Endothelial cell (in vitro differentiated cells): ENCODE data around the gene CAPZB. TPM values are rescaled to one million over a fixed set of nuclear protein-coding genes. Genes with fewer than 3 reads are reported as not detected.

Experiments
- DNase-seq: peaks from one replicate; pipeline ENCODE4 v3.0.0; 2021; ENCODE audit warnings: low spot score
- H3K27ac Mint-ChIP-seq: one replicate; pipeline ENCODE4 v1.8.0; 2021; ENCODE audit warnings: mixed read lengths, inconsistent platforms; ENCODE audit not compliant: unreplicated experiment
- H3K27me3 Mint-ChIP-seq: one replicate; pipeline ENCODE4 v1.8.0; 2021; ENCODE audit warnings: mild to moderate bottlenecking, moderate library complexity, mixed read lengths, inconsistent platforms; ENCODE audit not compliant: unreplicated experiment
- H3K36me3 Mint-ChIP-seq: one replicate; pipeline ENCODE4 v1.8.0; 2021; ENCODE audit warnings: mild to moderate bottlenecking, low read depth, mixed read lengths, inconsistent platforms; ENCODE audit not compliant: unreplicated experiment
- H3K4me1 Mint-ChIP-seq: one replicate; pipeline ENCODE4 v1.8.0; 2021; ENCODE audit warnings: mild to moderate bottlenecking, mixed read lengths, inconsistent platforms; ENCODE audit not compliant: unreplicated experiment
- H3K4me3 Mint-ChIP-seq: one replicate; pipeline ENCODE4 v1.8.0; 2021; ENCODE audit warnings: mild to moderate bottlenecking, mixed read lengths, inconsistent platforms; ENCODE audit not compliant: unreplicated experiment
- H3K9me3 Mint-ChIP-seq: one replicate; pipeline ENCODE4 v1.8.0; 2021; ENCODE audit warnings: mixed read lengths, inconsistent platforms; ENCODE audit not compliant: unreplicated experiment
- CTCF ChIP-seq: fragments of 200-600 bp; sonication (generic); IDR thresholded peaks from one replicate; pipeline ENCODE4 v1.5.0; 2021; ENCODE audit warnings: antibody characterized with exemption; ENCODE audit not compliant: unreplicated experiment
- total RNA-seq: library from RNA; stranded (reverse); fragmentation: NEBNext Ultra II Directional; extraction: Animal tissue kit (Norgen Biotek cat#: 25700); gene quantifications from one replicate; pipeline ENCODE4 v1.2.1, GENCODE V29; 2021; ENCODE audit not compliant: unreplicated experiment

The CAPZB gene
- total RNA-seq, 1 donor from 2014 or later, result 414 TPM

GRCh38 chr1:19354531-19354981 is 130.8 kb downstream of the CAPZB start:
- TF ChIP-seq CTCF, result no peak
- no peaks in the 10 kb centered on the region for H3K9me3 Mint-ChIP-seq
- H3K4me3 Mint-ChIP-seq, result no peak overlapping the region
- no peak for DNase-seq
- peaks cover 33% of the 10 kb centered on the region for H3K36me3 Mint-ChIP-seq
- peaks cover 9% of the 10 kb centered on the region for H3K27me3 Mint-ChIP-seq
- no peaks in the 10 kb centered on the region for H3K4me1 Mint-ChIP-seq
- no peak overlapping the region for H3K27ac Mint-ChIP-seq

- Mint-ChIP-seq H3K36me3 (peaks cover 33% of the 10 kb centered on the region), H3K4me3 (no peak overlapping the region), H3K27me3 (peaks cover 11% of the 10 kb centered on the region), H3K4me1 (no peaks in the 10 kb centered on the region), H3K27ac (no peak overlapping the region), H3K9me3 (no peaks in the 10 kb centered on the region)
- DNase-seq, result no peak
- TF ChIP-seq CTCF, result no peak
Measured at GRCh38 chr1:19353596-19353995, 131.7 kb downstream of the CAPZB start.

GRCh38 chr1:19352839-19353238 is 132.5 kb downstream of the CAPZB start:
- DNase-seq, result no peak
- H3K27ac Mint-ChIP-seq, result no peak overlapping the region
- H3K36me3 Mint-ChIP-seq, result peaks cover 33% of the 10 kb centered on the region

GRCh38 chr1:19351873-19352272 is 133.5 kb downstream of the CAPZB start:
- Mint-ChIP-seq H3K27me3 (peaks cover 6% of the 10 kb centered on the region), H3K4me3 (no peak overlapping the region), H3K4me1 (no peaks in the 10 kb centered on the region), H3K27ac (no peak overlapping the region), H3K9me3 (no peaks in the 10 kb centered on the region), H3K36me3 (peaks cover 32% of the 10 kb centered on the region)
- TF ChIP-seq CTCF, result no peak
- DNase-seq, result no peak

More at GRCh38 chr1:19352839-19353238, 132.5 kb downstream of the CAPZB start:
- Mint-ChIP-seq H3K4me1 (no peaks in the 10 kb centered on the region), H3K4me3 (peak overlapping the region; percentile 62), H3K9me3 (no peaks in the 10 kb centered on the region), H3K27me3 (peaks cover 7% of the 10 kb centered on the region)
- TF ChIP-seq CTCF, result no peak

- H3K4me1 Mint-ChIP-seq, result no peaks in the 10 kb centered on the region
- no peak for TF ChIP-seq CTCF
- no peak overlapping the region for H3K27ac Mint-ChIP-seq
- H3K9me3 Mint-ChIP-seq, result no peaks in the 10 kb centered on the region
- DNase-seq, result no peak
- no peak overlapping the region for H3K4me3 Mint-ChIP-seq
- peaks cover 36% of the 10 kb centered on the region for H3K36me3 Mint-ChIP-seq
- peaks cover 6% of the 10 kb centered on the region for H3K27me3 Mint-ChIP-seq
Measured at GRCh38 chr1:19350566-19350965, 134.8 kb downstream of the CAPZB start.
